Karpas-422 (cell line): ENCODE data around the gene CORO7. TPM values are rescaled to one million over a fixed set of nuclear protein-coding genes. Genes with fewer than 3 reads are reported as not detected.
"Not testable (repeated sequence)": the region's sequence is repeated elsewhere in the genome, so short reads cannot be mapped to it uniquely, and the experiment has no call there.

ENCODE experiments used
- DNase-seq: peaks from one replicate; pipeline ENCODE4 v3.0.0-alpha.2; 2015
- H2AFZ ChIP-seq: fragments of 200-600 bp; sonication (generic); 2 replicates; pipeline ENCODE4 v1.6.1; 2014; ENCODE audit warnings: antibody characterized with exemption, low read length, mixed read lengths
- H3K27ac ChIP-seq: fragments of 200-600 bp; sonication (generic); 2 replicates; pipeline ENCODE4 v1.5.1; 2014; ENCODE audit warnings: mild to moderate bottlenecking, low read length, moderate library complexity
- H3K27me3 ChIP-seq: fragments of 200-600 bp; sonication (generic); 2 replicates; pipeline ENCODE4 v1.6.1; 2014; ENCODE audit warnings: low read length, mixed read lengths
- H3K36me3 ChIP-seq: fragments of 200-600 bp; sonication (generic); 2 replicates; pipeline ENCODE4 v1.6.1; 2014; ENCODE audit warnings: low read length, mixed read lengths; ENCODE audit not compliant: insufficient read depth
- H3K4me1 ChIP-seq: fragments of 200-600 bp; sonication (generic); 2 replicates; pipeline ENCODE4 v1.6.1; 2014; ENCODE audit warnings: mild to moderate bottlenecking, low read length, mixed read lengths
- H3K4me2 ChIP-seq: fragments of 200-600 bp; sonication (generic); 2 replicates; pipeline ENCODE4 v1.6.1; 2014; ENCODE audit warnings: low read length, low read depth, mild to moderate bottlenecking; ENCODE audit not compliant: poor library complexity, severe bottlenecking
- H3K4me3 ChIP-seq: fragments of 200-600 bp; sonication (generic); 2 replicates; pipeline ENCODE4 v1.5.1; 2014; ENCODE audit warnings: mild to moderate bottlenecking, antibody characterized with exemption, low read length, mixed read lengths
- H3K79me2 ChIP-seq: fragments of 200-600 bp; sonication (generic); 2 replicates; pipeline ENCODE4 v1.6.1; 2014; ENCODE audit warnings: mild to moderate bottlenecking, low read length, mixed read lengths
- H3K9ac ChIP-seq: fragments of 200-600 bp; sonication (generic); 2 replicates; pipeline ENCODE4 v1.6.0; 2014; ENCODE audit warnings: low read length
- H3K9me2 ChIP-seq: fragments of 200-600 bp; sonication (generic), shearing (Covaris generic); replicated peaks from 2 replicates; pipeline ENCODE4 v1.6.0; 2014; ENCODE audit warnings: mild to moderate bottlenecking, low read length, moderate library complexity; ENCODE audit not compliant: insufficient read depth
- H3K9me3 ChIP-seq: fragments of 300-700, 200-600 bp; sonication (generic); 2 replicates; pipeline ENCODE4 v1.6.1; 2014; ENCODE audit warnings: low read length, mixed read lengths
- H4K20me1 ChIP-seq: fragments of 200-600 bp; sonication (generic); 2 replicates; pipeline ENCODE4 v1.6.1; 2014; ENCODE audit warnings: mild to moderate bottlenecking, antibody characterized with exemption, low read length, low read depth; ENCODE audit not compliant: insufficient read depth
- total RNA-seq: library from RNA; depleted of rRNA; stranded (reverse); fragments of >200 nt; shearing (Covaris generic); gene quantifications from 2 replicates; pipeline ENCODE4 v1.2.3, GENCODE V29; 2014; ENCODE audit warnings: low replicate concordance

Gene CORO7
- total RNA-seq, 1 experiment from 2014 or later, result 46.2 TPM

DNA sequence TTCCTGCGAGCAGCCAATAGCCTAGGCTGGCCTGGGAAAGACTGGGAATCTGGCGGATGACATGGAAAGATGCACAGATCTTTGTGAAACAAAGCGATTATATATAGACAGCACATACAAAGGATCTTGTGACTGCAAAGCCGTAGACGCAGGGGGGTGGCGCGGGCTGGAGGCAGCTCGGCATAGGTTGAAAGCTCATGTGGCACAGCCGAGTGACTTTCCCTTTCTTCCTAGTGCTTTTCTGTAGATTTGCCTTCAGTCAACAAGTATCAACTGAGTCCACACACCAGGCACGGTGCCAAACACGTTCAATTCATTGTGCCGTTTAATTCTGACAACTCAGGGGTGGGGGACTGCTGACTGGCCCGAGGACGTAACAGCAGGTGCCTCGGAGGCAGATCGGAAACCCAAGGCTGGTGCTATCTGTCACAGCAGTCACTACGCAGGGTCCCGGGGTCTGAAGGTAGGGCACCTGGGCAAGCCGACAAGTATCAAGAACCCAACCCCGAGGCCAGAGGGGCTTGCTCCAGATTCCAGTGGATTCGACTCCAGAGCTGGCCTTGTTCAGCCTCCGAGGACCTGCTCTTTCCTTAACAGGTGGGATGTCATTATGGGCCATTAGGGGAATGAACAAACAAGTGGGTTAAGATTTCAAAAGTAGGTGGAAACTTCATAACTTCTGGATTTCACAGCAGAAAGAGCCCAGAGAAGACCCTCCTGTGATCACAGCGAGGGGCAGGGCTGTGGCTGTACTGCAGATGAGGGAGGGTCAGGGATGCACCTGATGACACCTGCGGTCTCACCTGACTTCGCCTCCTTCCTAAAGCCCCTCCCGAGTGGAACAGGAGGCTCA lies 71.2 kb downstream of the CORO7 start:
- Histone ChIP-seq H3K27me3 (no peaks in the 10 kb centered on the region), H3K4me1 (peaks cover 8% of the 10 kb centered on the region), H3K4me2 (no peak overlapping the region), H3K27ac (no peak overlapping the region), H3K4me3 (no peak overlapping the region), H3K9ac (no peak overlapping the region), H3K9me3 (no peaks in the 10 kb centered on the region), H2AFZ (no peak overlapping the region), H3K9me2 (no peaks in the 10 kb centered on the region), H4K20me1 (peaks cover 19% of the 10 kb centered on the region; the same call in 1 of the 2 replicates), H3K36me3 (peaks cover 19% of the 10 kb centered on the region; the same call in 1 of the 2 replicates), H3K79me2 (peaks cover 60% of the 10 kb centered on the region)
- DNase-seq, result no peak

GRCh38 chr16:4344300-4344982 lies 72.0 kb downstream of the CORO7 start:
- not testable (repeated sequence) for H3K4me1 ChIP-seq, H2AFZ ChIP-seq, H3K4me3 ChIP-seq, H3K27me3 ChIP-seq, H3K9me3 ChIP-seq, H3K27ac ChIP-seq, H3K4me2 ChIP-seq, DNase-seq, H3K9me2 ChIP-seq, H3K9ac ChIP-seq
- peaks cover 15% of the 10 kb centered on the region; the same call in 1 of the 2 replicates for H3K36me3 ChIP-seq
- peaks cover 14% of the 10 kb centered on the region; the same call in 1 of the 2 replicates for H4K20me1 ChIP-seq
- H3K79me2 ChIP-seq, result peaks cover 53% of the 10 kb centered on the region

DNA sequence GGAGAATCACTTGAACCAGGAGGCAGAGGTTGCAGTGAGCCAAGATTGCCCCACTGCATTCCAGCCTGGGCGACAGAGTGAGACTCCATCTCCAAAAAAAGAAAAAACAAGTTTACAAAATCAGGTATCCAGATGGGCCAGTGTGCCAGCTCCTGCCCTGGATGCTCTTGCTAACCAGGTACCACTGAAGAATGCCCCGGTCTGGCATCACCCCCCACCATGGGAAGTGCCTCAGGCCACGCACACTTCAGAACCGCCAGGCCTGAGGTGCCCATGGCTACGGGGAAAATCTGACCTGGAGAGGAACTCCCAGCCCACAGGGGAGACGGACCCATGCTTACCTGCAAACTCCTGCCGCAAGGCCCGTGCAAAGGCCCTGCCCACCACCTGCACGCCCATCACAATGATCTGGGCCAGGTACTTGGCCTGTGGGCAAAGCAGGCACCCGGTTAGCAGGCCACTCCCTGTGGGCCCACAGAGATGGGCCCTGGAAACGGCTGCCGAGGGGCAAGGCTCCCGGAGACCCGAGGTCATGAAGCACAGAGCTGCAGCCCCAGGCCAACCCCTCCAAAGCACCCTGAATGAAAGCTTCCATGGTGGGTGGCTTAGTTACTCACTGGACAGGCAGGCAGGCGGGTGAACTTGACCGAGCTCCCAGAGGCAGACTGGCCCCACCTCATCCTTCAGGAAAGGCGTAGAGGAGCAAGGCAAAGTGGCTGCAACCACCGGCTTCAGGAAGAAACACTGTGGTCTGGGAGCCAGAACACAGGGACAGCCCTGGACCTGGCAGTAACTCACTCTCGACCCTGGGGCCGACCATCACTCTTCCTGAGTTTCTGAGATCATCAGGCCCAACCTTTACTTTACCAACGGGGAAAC lies 73.3 kb downstream of the CORO7 start:
- H2AFZ ChIP-seq, result no peak overlapping the region
- H3K36me3 ChIP-seq, result peaks cover 10% of the 10 kb centered on the region
- H3K27ac ChIP-seq, result no peak overlapping the region
- H3K4me2 ChIP-seq, result no peak overlapping the region
- no peaks in the 10 kb centered on the region for H3K4me1 ChIP-seq
- H4K20me1 ChIP-seq, result peaks cover 16% of the 10 kb centered on the region; the same call in 1 of the 2 replicates
- H3K27me3 ChIP-seq, result no peaks in the 10 kb centered on the region
- no peak for DNase-seq
- H3K9me3 ChIP-seq, result no peaks in the 10 kb centered on the region
- peaks cover 41% of the 10 kb centered on the region for H3K79me2 ChIP-seq
- no peaks in the 10 kb centered on the region for H3K9me2 ChIP-seq
- no peak overlapping the region for H3K4me3 ChIP-seq
- no peak overlapping the region for H3K9ac ChIP-seq

DNA sequence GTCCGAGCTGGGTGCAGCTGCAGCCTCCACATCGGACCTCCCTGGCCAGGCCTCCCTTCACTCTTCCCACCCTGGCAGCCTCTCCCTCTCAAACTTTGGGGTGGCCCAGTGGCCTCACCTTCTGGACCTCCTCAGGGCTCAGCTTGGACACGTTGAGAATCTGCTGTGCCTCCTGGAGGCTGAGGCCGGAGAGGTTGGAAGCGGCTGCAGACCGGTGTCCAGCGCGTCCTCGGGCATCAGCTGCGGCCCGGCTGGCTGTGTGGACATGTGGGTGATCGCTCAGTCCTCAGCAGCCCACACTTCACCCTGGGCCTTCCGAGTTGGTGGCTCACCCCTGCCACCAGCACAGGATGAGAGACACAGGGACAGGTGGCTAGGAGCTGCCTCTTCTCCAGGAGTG lies 75.1 kb downstream of the CORO7 start:
- Histone ChIP-seq H3K27ac (no peak overlapping the region), H3K9me2 (no peaks in the 10 kb centered on the region), H3K27me3 (no peaks in the 10 kb centered on the region), H3K4me3 (no peak overlapping the region), H3K9me3 (no peaks in the 10 kb centered on the region), H3K79me2 (peaks cover 23% of the 10 kb centered on the region), H3K9ac (no peak overlapping the region), H3K4me1 (no peaks in the 10 kb centered on the region), H4K20me1 (peaks cover 19% of the 10 kb centered on the region; the same call in 1 of the 2 replicates), H3K36me3 (no peaks in the 10 kb centered on the region; the same call in 1 of the 2 replicates), H3K4me2 (no peak overlapping the region), H2AFZ (no peak overlapping the region)
- DNase-seq, result no peak

DNA sequence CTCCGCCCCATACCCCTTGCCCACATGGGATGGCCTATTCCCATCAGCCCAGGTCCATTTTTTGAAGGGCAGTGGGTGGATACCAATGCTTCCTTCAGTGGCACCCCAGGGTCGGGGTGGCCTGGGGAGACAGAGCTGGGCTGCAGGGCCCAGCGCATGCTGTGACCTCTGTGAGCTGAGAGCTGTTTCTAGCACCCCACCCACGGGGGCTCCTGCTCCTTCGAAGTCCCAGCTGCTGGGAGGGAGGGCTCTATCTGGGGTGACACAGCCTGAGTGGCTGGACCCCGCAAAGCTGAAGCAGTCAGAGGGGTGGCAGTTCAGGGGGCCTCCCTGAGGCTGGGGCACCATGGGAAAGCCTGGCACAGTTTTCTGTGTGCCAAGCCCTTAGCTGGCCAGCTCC lies 76.0 kb downstream of the CORO7 start:
- Histone ChIP-seq H3K36me3 (no peaks in the 10 kb centered on the region; the same call in 1 of the 2 replicates), H2AFZ (no peak overlapping the region), H3K9me2 (no peaks in the 10 kb centered on the region), H3K9ac (no peak overlapping the region), H3K4me1 (no peaks in the 10 kb centered on the region), H3K4me3 (no peak overlapping the region), H3K79me2 (peaks cover 20% of the 10 kb centered on the region), H3K27me3 (no peaks in the 10 kb centered on the region), H3K4me2 (no peak overlapping the region), H3K27ac (no peak overlapping the region), H4K20me1 (peaks cover 19% of the 10 kb centered on the region; the same call in 1 of the 2 replicates), H3K9me3 (no peaks in the 10 kb centered on the region)
- DNase-seq, result no peak

DNA sequence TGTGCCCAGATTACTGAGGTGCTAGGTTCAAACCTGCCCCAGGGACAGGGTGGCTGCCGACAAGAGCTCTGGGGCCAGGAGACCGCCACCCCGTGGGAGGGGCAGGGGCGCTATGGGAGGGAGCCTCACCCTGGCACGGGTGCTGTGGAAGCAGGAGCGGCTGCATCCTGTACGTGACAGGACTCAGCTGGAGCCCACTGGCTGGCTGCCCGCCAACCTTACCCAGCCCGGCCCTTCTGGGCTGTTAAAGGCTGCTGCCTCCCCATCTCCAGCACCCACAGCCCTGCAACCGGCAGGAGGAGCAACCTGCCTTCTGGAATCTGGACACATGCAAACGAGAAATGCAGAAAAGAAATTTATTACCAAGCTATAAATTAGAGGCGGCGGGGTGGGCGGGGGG lies 76.5 kb downstream of the CORO7 start:
- H3K4me1 ChIP-seq, result no peaks in the 10 kb centered on the region
- no peak overlapping the region for H2AFZ ChIP-seq
- no peaks in the 10 kb centered on the region for H3K9me3 ChIP-seq
- no peaks in the 10 kb centered on the region for H3K27me3 ChIP-seq
- no peaks in the 10 kb centered on the region for H3K9me2 ChIP-seq
- no peak overlapping the region for H3K27ac ChIP-seq
- no peak overlapping the region for H3K9ac ChIP-seq
- H3K36me3 ChIP-seq, result no peaks in the 10 kb centered on the region; the same call in 1 of the 2 replicates
- DNase-seq, result no peak
- no peak overlapping the region for H3K4me3 ChIP-seq
- no peak overlapping the region for H3K4me2 ChIP-seq
- peaks cover 18% of the 10 kb centered on the region for H3K79me2 ChIP-seq
- peaks cover 19% of the 10 kb centered on the region; the same call in 1 of the 2 replicates for H4K20me1 ChIP-seq

DNA sequence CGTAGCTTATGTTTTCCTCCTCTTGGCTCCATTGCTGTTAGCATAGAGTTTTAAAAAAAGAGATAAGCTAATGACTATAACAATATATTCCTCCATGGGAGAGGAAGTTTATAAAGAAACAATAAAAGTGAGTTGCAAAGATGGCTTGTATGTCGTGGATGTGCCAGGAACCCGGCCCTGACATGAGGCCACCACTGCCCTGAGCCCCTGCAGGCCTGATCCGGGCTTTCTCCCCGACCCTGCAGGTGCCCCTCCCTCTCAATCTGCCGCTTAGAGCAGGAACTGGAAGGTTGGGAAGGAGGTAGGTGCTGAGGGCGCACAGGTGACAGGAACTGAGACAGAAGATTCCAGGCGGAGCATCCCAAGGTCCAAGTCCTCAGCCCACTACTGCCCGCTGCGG lies 76.9 kb downstream of the CORO7 start:
- Histone ChIP-seq H3K9me2 (no peaks in the 10 kb centered on the region), H3K9ac (no peak overlapping the region), H3K79me2 (peaks cover 18% of the 10 kb centered on the region)

More for the DNA sequence above, 76.9 kb downstream of the CORO7 start:
- no peaks in the 10 kb centered on the region; the same call in 1 of the 2 replicates for H3K36me3 ChIP-seq
- H2AFZ ChIP-seq, result no peak overlapping the region
- H3K27me3 ChIP-seq, result no peaks in the 10 kb centered on the region
- no peaks in the 10 kb centered on the region for H3K4me1 ChIP-seq
- no peak overlapping the region for H3K27ac ChIP-seq
- no peaks in the 10 kb centered on the region for H3K9me3 ChIP-seq
- H3K4me3 ChIP-seq, result no peak overlapping the region
- H3K4me2 ChIP-seq, result no peak overlapping the region
- H4K20me1 ChIP-seq, result peaks cover 19% of the 10 kb centered on the region; the same call in 1 of the 2 replicates
- no peak for DNase-seq
